Measurements from ENCODE around the gene CLP1. TPM values are rescaled to one million over a fixed set of nuclear protein-coding genes. Genes with fewer than 3 reads are reported as not detected.
"Not testable (repeated sequence)": the region's sequence is repeated elsewhere in the genome, so short reads cannot be mapped to it uniquely, and the experiment has no call there.

Gene CLP1
- total RNA-seq, 1 donor from 2014 or later = 26.5 TPM

- DNase-seq = peak; percentile 77
Observed at GRCh38 chr11:57641011-57641807, 16.4 kb upstream of the CLP1 start.

GRCh38 chr11:57643802-57644201 lies 13.8 kb upstream of the CLP1 start:
- DNase-seq = no peak

- peak; percentile 85 for DNase-seq
Observed at GRCh38 chr11:57644748-57645688, 12.5 kb upstream of the CLP1 start.

GRCh38 chr11:57645689-57646085 lies 11.9 kb upstream of the CLP1 start:
- DNase-seq = no peak

- DNase-seq = no peak
Observed at GRCh38 chr11:57646194-57646798, 11.3 kb upstream of the CLP1 start.

- no peak for DNase-seq
Observed at GRCh38 chr11:57646799-57647303, 10.7 kb upstream of the CLP1 start.

GRCh38 chr11:57647372-57647771 lies 10.2 kb upstream of the CLP1 start:
- no peak for DNase-seq

- no peak for DNase-seq
Observed at GRCh38 chr11:57647960-57648800, 9.4 kb upstream of the CLP1 start.

GRCh38 chr11:57648801-57649735 lies 8.5 kb upstream of the CLP1 start:
- no peak for DNase-seq

GRCh38 chr11:57649826-57650738 lies 7.5 kb upstream of the CLP1 start, which contains the start of gene YPEL4:
Gene YPEL4, minus strand, starts transcription at chr11:57649912. Its CDS starts 2,805 bp downstream, at chr11:57647107.
- DNase-seq = peak; percentile 72

- no peak for DNase-seq
Observed at GRCh38 chr11:57650739-57651090, 6.8 kb upstream of the CLP1 start.

- no peak for DNase-seq
Observed at GRCh38 chr11:57651408-57651807, 6.2 kb upstream of the CLP1 start.

GRCh38 chr11:57652230-57652629 lies 5.3 kb upstream of the CLP1 start:
- DNase-seq = not testable (repeated sequence)

- no peak for DNase-seq
Observed at GRCh38 chr11:57652662-57653061, 4.9 kb upstream of the CLP1 start.

GRCh38 chr11:57653163-57653562 lies 4.4 kb upstream of the CLP1 start:
- no peak for DNase-seq

GRCh38 chr11:57656885-57657193 lies 723 bp upstream of the CLP1 start:
- DNase-seq = no peak

GRCh38 chr11:57658023-57658361 lies 430 bp downstream of the CLP1 start:
- no peak for DNase-seq

GRCh38 chr11:57659669-57660068 lies 2.1 kb downstream of the CLP1 start:
- no peak for DNase-seq

- no peak for DNase-seq
Observed at GRCh38 chr11:57662893-57663292, 5.3 kb downstream of the CLP1 start.

- DNase-seq = no peak
Observed at GRCh38 chr11:57663975-57664374, 6.4 kb downstream of the CLP1 start.
